IMR-90 (cell line): Measurements from ENCODE around the gene MRPL51. TPM values are rescaled to one million over a fixed set of nuclear protein-coding genes. Genes with fewer than 3 reads are reported as not detected.
"Not testable (repeated sequence)": the region's sequence is repeated elsewhere in the genome, so short reads cannot be mapped to it uniquely, and the experiment has no call there.

ENCODE experiments used
- ATAC-seq: fragments of 200-7000 bp; cut with Tn5 transposase; 2 replicates; pipeline ENCODE4 v1.9.1; 2020; ENCODE audit warnings: low read depth, mild to moderate bottlenecking, moderate library complexity
- BruUV-seq: library from RNA; stranded (reverse); fragments of 400-500 nt; replicated peaks from 2 replicates; lab custom pipeline; 2021; lab: Mats Ljungman, UMichigan
- CTCF ChIA-PET: fragments of 300-600 bp; formaldehyde crosslinking; extraction: SDS; loops from one replicate; lab custom pipeline; 2021; ENCODE audit warnings: antibody characterized with exemption; lab: Yijun Ruan, JAX
- POLR2A ChIA-PET: fragments of 300-600 bp; sonication (Branson Sonifier 250); formaldehyde crosslinking; loops from one replicate; lab custom pipeline; 2022; ENCODE audit warnings: antibody characterized with exemption; ENCODE audit not compliant: unreplicated experiment; lab: Charles Lee
- DNase-seq: peaks from one replicate; pipeline ENCODE4 v3.0.0; 2013
- H2AFZ ChIP-seq: replicated peaks from 2 replicates; pipeline ENCODE3; 2013; ENCODE audit warnings: low read length, mild to moderate bottlenecking; ENCODE audit not compliant: poor library complexity
- H2AK5ac ChIP-seq: 2 replicates; pipeline ENCODE4 v1.6.1; 2013; ENCODE audit warnings: low read depth, low read length, inconsistent platforms
- H2AK9ac ChIP-seq: replicated peaks from 2 replicates; pipeline ENCODE3; 2013; ENCODE audit warnings: mild to moderate bottlenecking, low read depth, low read length, moderate library complexity; ENCODE audit not compliant: poor library complexity
- H2BK120ac ChIP-seq: 2 replicates; pipeline ENCODE4 v1.6.1; 2013; ENCODE audit warnings: low read depth, low read length, inconsistent platforms
- H2BK15ac ChIP-seq: 3 replicates; pipeline ENCODE4 v1.6.1; 2013; ENCODE audit warnings: low read depth, low read length, inconsistent platforms
- H2BK20ac ChIP-seq: 2 replicates; pipeline ENCODE4 v1.6.1; 2013; ENCODE audit warnings: low read depth, mild to moderate bottlenecking, inconsistent platforms, low read length, moderate library complexity
- H2BK5ac ChIP-seq: 2 replicates; pipeline ENCODE4 v1.6.1; 2013; ENCODE audit warnings: mild to moderate bottlenecking, low read depth, low read length, inconsistent platforms; ENCODE audit not compliant: poor library complexity, severe bottlenecking
- H3K14ac ChIP-seq: replicated peaks from 2 replicates; pipeline ENCODE4 v1.6.1; 2013; ENCODE audit warnings: low read depth, low read length, inconsistent platforms
- H3K18ac ChIP-seq: 2 replicates; pipeline ENCODE4 v1.6.1; 2013; ENCODE audit warnings: low read depth, low read length, control low read depth
- H3K23ac ChIP-seq: 2 replicates; pipeline ENCODE4 v1.6.1; 2013; ENCODE audit warnings: low read depth, low read length, inconsistent platforms
- H3K27ac ChIP-seq: 2 replicates; pipeline ENCODE4 v1.5.1; 2013; ENCODE audit warnings: mild to moderate bottlenecking, control low read depth, low read length; ENCODE audit not compliant: insufficient read depth
- H3K27me3 ChIP-seq: 2 replicates; pipeline ENCODE4 v1.6.1; 2013; ENCODE audit warnings: low read length; ENCODE audit not compliant: control insufficient read depth, insufficient read depth
- H3K36me3 ChIP-seq: 2 replicates; pipeline ENCODE4 v1.6.1; 2013; ENCODE audit warnings: low read length, mixed read lengths; ENCODE audit not compliant: control insufficient read depth, insufficient read depth
- H3K4ac ChIP-seq: 2 replicates; pipeline ENCODE4 v1.6.1; 2013; ENCODE audit warnings: low read depth, low read length, inconsistent platforms
- H3K4me1 ChIP-seq: 2 replicates; pipeline ENCODE4 v1.6.1; 2013; ENCODE audit warnings: low read length, mixed read lengths; ENCODE audit not compliant: control insufficient read depth, insufficient read depth
- H3K4me2 ChIP-seq: 2 replicates; pipeline ENCODE4 v1.6.1; 2013; ENCODE audit warnings: low read depth, mild to moderate bottlenecking, control low read depth, low read length, moderate library complexity
- H3K4me3 ChIP-seq: 2 replicates; pipeline ENCODE4 v1.5.1; 2013; ENCODE audit warnings: low read depth, mild to moderate bottlenecking, control low read depth, low read length, moderate library complexity; ENCODE audit not compliant: insufficient read depth
- H3K56ac ChIP-seq: 2 replicates; pipeline ENCODE4 v1.6.1; 2013; ENCODE audit warnings: low read length, inconsistent platforms; ENCODE audit not compliant: insufficient read depth; ENCODE audit errors: extremely low read depth
- H3K79me1 ChIP-seq, 2 experiments: 2 replicates each; pipeline ENCODE4 v1.6.1; 2013; ENCODE audit warnings: low read length in 2 of 2, inconsistent platforms in 1 of 2, low read depth in 1 of 2
- H3K9ac ChIP-seq: 2 replicates; pipeline ENCODE4 v1.6.1; 2013; ENCODE audit warnings: low read depth, low read length, control low read depth
- H3K9me1 ChIP-seq: 2 replicates; pipeline ENCODE4 v1.6.1; 2013; ENCODE audit warnings: low read length, inconsistent platforms; ENCODE audit not compliant: insufficient read depth
- H3K9me3 ChIP-seq: 2 replicates; pipeline ENCODE4 v1.6.1; 2013; ENCODE audit warnings: low read length; ENCODE audit not compliant: control insufficient read depth, insufficient read depth
- H4K20me1 ChIP-seq: 2 replicates; pipeline ENCODE4 v1.6.1; 2013; ENCODE audit warnings: low read length, inconsistent platforms; ENCODE audit not compliant: insufficient read depth
- H4K5ac ChIP-seq: 2 replicates; pipeline ENCODE4 v1.6.1; 2013; ENCODE audit warnings: mild to moderate bottlenecking, low read depth, low read length, control low read depth
- H4K8ac ChIP-seq, 2 experiments: 2 replicates each; pipeline ENCODE4 v1.6.1; 2013; ENCODE audit warnings: low read depth in 2 of 2, low read length in 2 of 2, control low read depth in 1 of 2, inconsistent platforms in 1 of 2
- H4K91ac ChIP-seq: 2 replicates; pipeline ENCODE4 v1.6.1; 2013; ENCODE audit warnings: low read depth, low read length, inconsistent platforms; ENCODE audit not compliant: insufficient read depth
- WGBS, 2 experiments: methylation state at CpG; one replicate each; pipeline versions ENCODE4 v1.1.5 to v1.1.7; 2013; ENCODE audit warnings: missing lambda C conversion rate in 2 of 2; ENCODE audit not compliant: insufficient read length in 1 of 2; ENCODE audit errors: extremely low coverage in 2 of 2; 5-methylcytosine and 5-hydroxymethylcytosine counted together
- dilution Hi-C: fragments of 300-500 bp; cut with HindIII; formaldehyde crosslinking; loops from one replicate; pipeline ENCODE4 v1.14.3; 2018; ENCODE audit warnings: low sequenced_read_pairs; ENCODE audit not compliant: unreplicated experiment
- in situ Hi-C: fragments of 300-500 bp; cut with MboI; formaldehyde crosslinking; loops from 3 replicates; pipeline ENCODE4 v1.14.3; 2019; ENCODE audit warnings: low sequenced_read_pairs, inconsistent platforms, mixed read lengths
- intact Hi-C: fragments of 100-400 bp; cut with micrococcal nuclease; formaldehyde crosslinking; loops from 2 replicates; pipeline ENCODE4 v1.10.0; 2022
- polyA plus RNA-seq, 3 experiments: library from polyadenylated mRNA; depleted of rRNA; stranded (reverse); fragments of >200 nt; gene quantifications; 2 replicates each; pipeline ENCODE4 v1.2.3, GENCODE V29; 2012; ENCODE audit warnings: low replicate concordance in 1 of 3
- total RNA-seq: library from RNA; depleted of rRNA; stranded (reverse); fragments of >200 nt; gene quantifications from 2 replicates; pipeline ENCODE4 v1.2.3, GENCODE V29; 2012

Gene MRPL51
- total and polyA plus RNA-seq, 2 of the 4 experiments (the other 2 are of a cell fraction), result 80.1 to 160 TPM

- H3K36me3 ChIP-seq, CTCF ChIA-PET: not testable (repeated sequence)
Observed at GRCh38 chr12:6477601-6478377, 15.3 kb downstream of the MRPL51 start.

More at GRCh38 chr12:6477601-6478377, 15.3 kb downstream of the MRPL51 start:
- H2AFZ ChIP-seq, H3K4me1 ChIP-seq, H2AK9ac ChIP-seq, H4K91ac ChIP-seq, H3K79me1 ChIP-seq, H3K27ac ChIP-seq, H4K20me1 ChIP-seq, H3K4me2 ChIP-seq, H3K18ac ChIP-seq, H2BK15ac ChIP-seq, POLR2A ChIA-PET, BruUV-seq, H3K56ac ChIP-seq, H3K9me1 ChIP-seq, H3K4me3 ChIP-seq, H3K14ac ChIP-seq, intact Hi-C loops, H2BK5ac ChIP-seq, H2BK120ac ChIP-seq, H4K5ac ChIP-seq, in situ Hi-C loops, H3K9ac ChIP-seq, DNase-seq, H3K27me3 ChIP-seq, dilution Hi-C loops, H4K8ac ChIP-seq, ATAC-seq, H3K4ac ChIP-seq, H3K23ac ChIP-seq, H2BK20ac ChIP-seq, H3K9me3 ChIP-seq: not testable (repeated sequence)
- 93% methylated on average over 12 of the region's 37 CpGs; no CpG with 5 or more reads in 1 of the 2 experiments for whole genome bisulfite sequencing, 2 experiments
- peak overlapping the region; percentile 39; the same call in 1 of the 2 replicates for H2AK5ac ChIP-seq
